IMR-90 (cell line): Measurements from ENCODE around the gene HAUS3. TPM values are rescaled to one million over a fixed set of nuclear protein-coding genes. Genes with fewer than 3 reads are reported as not detected.

Source experiments
- ATAC-seq: fragments of 200-7000 bp; cut with Tn5 transposase; 2 replicates; pipeline ENCODE4 v1.9.1; 2020; ENCODE audit warnings: low read depth, mild to moderate bottlenecking, moderate library complexity
- BruUV-seq: library from RNA; stranded (reverse); fragments of 400-500 nt; replicated peaks from 2 replicates; lab custom pipeline; 2021; lab: Mats Ljungman, UMichigan
- CTCF ChIA-PET: fragments of 300-600 bp; formaldehyde crosslinking; extraction: SDS; loops from one replicate; lab custom pipeline; 2021; ENCODE audit warnings: antibody characterized with exemption; lab: Yijun Ruan, JAX
- POLR2A ChIA-PET: fragments of 300-600 bp; sonication (Branson Sonifier 250); formaldehyde crosslinking; loops from one replicate; lab custom pipeline; 2022; ENCODE audit warnings: antibody characterized with exemption; ENCODE audit not compliant: unreplicated experiment; lab: Charles Lee
- DNase-seq: peaks from one replicate; pipeline ENCODE4 v3.0.0; 2013
- H2AFZ ChIP-seq: replicated peaks from 2 replicates; pipeline ENCODE3; 2013; ENCODE audit warnings: low read length, mild to moderate bottlenecking; ENCODE audit not compliant: poor library complexity
- H2AK5ac ChIP-seq: 2 replicates; pipeline ENCODE4 v1.6.1; 2013; ENCODE audit warnings: low read depth, low read length, inconsistent platforms
- H2AK9ac ChIP-seq: replicated peaks from 2 replicates; pipeline ENCODE3; 2013; ENCODE audit warnings: mild to moderate bottlenecking, low read depth, low read length, moderate library complexity; ENCODE audit not compliant: poor library complexity
- H2BK120ac ChIP-seq: 2 replicates; pipeline ENCODE4 v1.6.1; 2013; ENCODE audit warnings: low read depth, low read length, inconsistent platforms
- H2BK15ac ChIP-seq: 3 replicates; pipeline ENCODE4 v1.6.1; 2013; ENCODE audit warnings: low read depth, low read length, inconsistent platforms
- H2BK20ac ChIP-seq: 2 replicates; pipeline ENCODE4 v1.6.1; 2013; ENCODE audit warnings: low read depth, mild to moderate bottlenecking, inconsistent platforms, low read length, moderate library complexity
- H2BK5ac ChIP-seq: 2 replicates; pipeline ENCODE4 v1.6.1; 2013; ENCODE audit warnings: mild to moderate bottlenecking, low read depth, low read length, inconsistent platforms; ENCODE audit not compliant: poor library complexity, severe bottlenecking
- H3K14ac ChIP-seq: replicated peaks from 2 replicates; pipeline ENCODE4 v1.6.1; 2013; ENCODE audit warnings: low read depth, low read length, inconsistent platforms
- H3K18ac ChIP-seq: 2 replicates; pipeline ENCODE4 v1.6.1; 2013; ENCODE audit warnings: low read depth, low read length, control low read depth
- H3K23ac ChIP-seq: 2 replicates; pipeline ENCODE4 v1.6.1; 2013; ENCODE audit warnings: low read depth, low read length, inconsistent platforms
- H3K27ac ChIP-seq: 2 replicates; pipeline ENCODE4 v1.5.1; 2013; ENCODE audit warnings: mild to moderate bottlenecking, control low read depth, low read length; ENCODE audit not compliant: insufficient read depth
- H3K27me3 ChIP-seq: 2 replicates; pipeline ENCODE4 v1.6.1; 2013; ENCODE audit warnings: low read length; ENCODE audit not compliant: control insufficient read depth, insufficient read depth
- H3K36me3 ChIP-seq: 2 replicates; pipeline ENCODE4 v1.6.1; 2013; ENCODE audit warnings: low read length, mixed read lengths; ENCODE audit not compliant: control insufficient read depth, insufficient read depth
- H3K4ac ChIP-seq: 2 replicates; pipeline ENCODE4 v1.6.1; 2013; ENCODE audit warnings: low read depth, low read length, inconsistent platforms
- H3K4me1 ChIP-seq: 2 replicates; pipeline ENCODE4 v1.6.1; 2013; ENCODE audit warnings: low read length, mixed read lengths; ENCODE audit not compliant: control insufficient read depth, insufficient read depth
- H3K4me2 ChIP-seq: 2 replicates; pipeline ENCODE4 v1.6.1; 2013; ENCODE audit warnings: low read depth, mild to moderate bottlenecking, control low read depth, low read length, moderate library complexity
- H3K4me3 ChIP-seq: 2 replicates; pipeline ENCODE4 v1.5.1; 2013; ENCODE audit warnings: low read depth, mild to moderate bottlenecking, control low read depth, low read length, moderate library complexity; ENCODE audit not compliant: insufficient read depth
- H3K56ac ChIP-seq: 2 replicates; pipeline ENCODE4 v1.6.1; 2013; ENCODE audit warnings: low read length, inconsistent platforms; ENCODE audit not compliant: insufficient read depth; ENCODE audit errors: extremely low read depth
- H3K79me1 ChIP-seq, 2 experiments: 2 replicates each; pipeline ENCODE4 v1.6.1; 2013; ENCODE audit warnings: low read length in 2 of 2, inconsistent platforms in 1 of 2, low read depth in 1 of 2
- H3K9ac ChIP-seq: 2 replicates; pipeline ENCODE4 v1.6.1; 2013; ENCODE audit warnings: low read depth, low read length, control low read depth
- H3K9me1 ChIP-seq: 2 replicates; pipeline ENCODE4 v1.6.1; 2013; ENCODE audit warnings: low read length, inconsistent platforms; ENCODE audit not compliant: insufficient read depth
- H3K9me3 ChIP-seq: 2 replicates; pipeline ENCODE4 v1.6.1; 2013; ENCODE audit warnings: low read length; ENCODE audit not compliant: control insufficient read depth, insufficient read depth
- H4K20me1 ChIP-seq: 2 replicates; pipeline ENCODE4 v1.6.1; 2013; ENCODE audit warnings: low read length, inconsistent platforms; ENCODE audit not compliant: insufficient read depth
- H4K5ac ChIP-seq: 2 replicates; pipeline ENCODE4 v1.6.1; 2013; ENCODE audit warnings: mild to moderate bottlenecking, low read depth, low read length, control low read depth
- H4K8ac ChIP-seq, 2 experiments: 2 replicates each; pipeline ENCODE4 v1.6.1; 2013; ENCODE audit warnings: low read depth in 2 of 2, low read length in 2 of 2, control low read depth in 1 of 2, inconsistent platforms in 1 of 2
- H4K91ac ChIP-seq: 2 replicates; pipeline ENCODE4 v1.6.1; 2013; ENCODE audit warnings: low read depth, low read length, inconsistent platforms; ENCODE audit not compliant: insufficient read depth
- BHLHE40 ChIP-seq: fragments of 150-350 bp; IDR thresholded peaks from 2 replicates; pipeline ENCODE4 v1.6.1; 2016; ENCODE audit warnings: mild to moderate bottlenecking, low read depth, low read length
- CEBPB ChIP-seq: IDR thresholded peaks from 2 replicates; pipeline ENCODE4 v1.6.1; 2012; ENCODE audit warnings: low read depth, low read length, improper control_type of control experiment
- CHD1 ChIP-seq: IDR thresholded peaks from 2 replicates; pipeline ENCODE4 v1.6.1; 2012; ENCODE audit warnings: low read depth, low read length, improper control_type of control experiment
- FOS ChIP-seq: fragments of 150-350 bp; IDR thresholded peaks from 2 replicates; pipeline ENCODE4 v1.6.1; 2016; ENCODE audit warnings: low read depth, low read length
- MAZ ChIP-seq: IDR thresholded peaks from 2 replicates; pipeline ENCODE4 v1.6.1; 2012; ENCODE audit warnings: low read depth, mild to moderate bottlenecking, low read length, improper control_type of control experiment, moderate library complexity, borderline replicate concordance
- MXI1 ChIP-seq: IDR thresholded peaks from 2 replicates; pipeline ENCODE4 v1.6.1; 2012; ENCODE audit warnings: low read depth, mild to moderate bottlenecking, low read length, moderate library complexity, borderline replicate concordance
- NFE2L2 ChIP-seq: fragments of 150-350 bp; IDR thresholded peaks from 2 replicates; pipeline ENCODE4 v1.6.1; 2016; ENCODE audit warnings: low read depth, mild to moderate bottlenecking, low read length
- RAD21 ChIP-seq: IDR thresholded peaks from 2 replicates; pipeline ENCODE4 v1.6.1; 2012; ENCODE audit warnings: low read length, improper control_type of control experiment
- RFX5 ChIP-seq: IDR thresholded peaks from 2 replicates; pipeline ENCODE4 v1.8.0; 2012; ENCODE audit warnings: low read depth, mild to moderate bottlenecking, low read length, moderate library complexity
- SMC3 ChIP-seq: fragments of 150-350 bp; IDR thresholded peaks from 2 replicates; pipeline ENCODE4 v1.6.1; 2016; ENCODE audit warnings: low read depth, mild to moderate bottlenecking, antibody characterized with exemption, low read length, moderate library complexity
- USF2 ChIP-seq: fragments of 150-350 bp; IDR thresholded peaks from 2 replicates; pipeline ENCODE4 v1.6.1; 2017; ENCODE audit warnings: mild to moderate bottlenecking, antibody characterized with exemption, low read length, low read depth
- WGBS, 2 experiments: methylation state at CpG; one replicate each; pipeline versions ENCODE4 v1.1.5 to v1.1.7; 2013; ENCODE audit warnings: missing lambda C conversion rate in 2 of 2; ENCODE audit not compliant: insufficient read length in 1 of 2; ENCODE audit errors: extremely low coverage in 2 of 2; 5-methylcytosine and 5-hydroxymethylcytosine counted together
- dilution Hi-C: fragments of 300-500 bp; cut with HindIII; formaldehyde crosslinking; loops from one replicate; pipeline ENCODE4 v1.14.3; 2018; ENCODE audit warnings: low sequenced_read_pairs; ENCODE audit not compliant: unreplicated experiment
- in situ Hi-C: fragments of 300-500 bp; cut with MboI; formaldehyde crosslinking; loops from 3 replicates; pipeline ENCODE4 v1.14.3; 2019; ENCODE audit warnings: low sequenced_read_pairs, inconsistent platforms, mixed read lengths
- intact Hi-C: fragments of 100-400 bp; cut with micrococcal nuclease; formaldehyde crosslinking; loops from 2 replicates; pipeline ENCODE4 v1.10.0; 2022
- polyA plus RNA-seq, 3 experiments: library from polyadenylated mRNA; depleted of rRNA; stranded (reverse); fragments of >200 nt; gene quantifications; 2 replicates each; pipeline ENCODE4 v1.2.3, GENCODE V29; 2012; ENCODE audit warnings: low replicate concordance in 1 of 3
- total RNA-seq: library from RNA; depleted of rRNA; stranded (reverse); fragments of >200 nt; gene quantifications from 2 replicates; pipeline ENCODE4 v1.2.3, GENCODE V29; 2012
- TF ChIP-seq, protein P1 (sequence below): fragments of 150-350 bp; IDR thresholded peaks from 2 replicates; pipeline ENCODE4 v1.6.1; 2016; ENCODE audit warnings: low read depth, mild to moderate bottlenecking, low read length, moderate library complexity, borderline replicate concordance

HAUS3 gene
- total and polyA plus RNA-seq, 2 of the 4 experiments (the other 2 are of a cell fraction) = 4.3 to 4.8 TPM

- no peaks in the 10 kb centered on the region for H3K9me1 ChIP-seq
- H2AK9ac ChIP-seq = no peak overlapping the region
- H3K36me3 ChIP-seq = peaks cover 5% of the 10 kb centered on the region
- no peaks in the 10 kb centered on the region for H3K9me3 ChIP-seq
- WGBS, 2 experiments = no CpG with 5 or more reads among the region's 3 CpGs
- H2AK5ac ChIP-seq = no peak overlapping the region
- H3K79me1 ChIP-seq = peaks cover 13 to 24% of the 10 kb centered on the region in 2 experiments
- in situ Hi-C loops = no loop called here
- H4K91ac ChIP-seq = no peak overlapping the region
- H4K8ac ChIP-seq = no peak overlapping the region; a peak in 1 of 4 replicates
- H3K4me3 ChIP-seq = no peak overlapping the region
- dilution Hi-C loops = no loop called here
- H3K4me2 ChIP-seq = no peak overlapping the region
- H3K4me1 ChIP-seq = peaks cover 3% of the 10 kb centered on the region; the same call in 1 of the 2 replicates
- H2BK15ac ChIP-seq = no peak overlapping the region
- H2BK120ac ChIP-seq = no peak overlapping the region
- DNase-seq = no peak
- CTCF ChIA-PET = no interaction called here
- H3K4ac ChIP-seq = no peak overlapping the region
- no peak overlapping the region for H2BK5ac ChIP-seq
- no peak for ATAC-seq
- no peak overlapping the region; the same call in 1 of the 2 replicates for H3K9ac ChIP-seq
- intact Hi-C loops = no loop called here
- H3K23ac ChIP-seq = peak overlapping the region; percentile 76; the same call in 1 of the 2 replicates
- POLR2A ChIA-PET = no interaction called here
- no peak overlapping the region for H3K27ac ChIP-seq
- H3K14ac ChIP-seq = no peak overlapping the region
- H3K56ac ChIP-seq = no peak overlapping the region
- no TSS peak for BruUV-seq
- no peaks in the 10 kb centered on the region for H3K27me3 ChIP-seq
- TF ChIP-seq CHD1 = no peak
- TF ChIP-seq MXI1 = no peak
- TF ChIP-seq, protein P1, sequence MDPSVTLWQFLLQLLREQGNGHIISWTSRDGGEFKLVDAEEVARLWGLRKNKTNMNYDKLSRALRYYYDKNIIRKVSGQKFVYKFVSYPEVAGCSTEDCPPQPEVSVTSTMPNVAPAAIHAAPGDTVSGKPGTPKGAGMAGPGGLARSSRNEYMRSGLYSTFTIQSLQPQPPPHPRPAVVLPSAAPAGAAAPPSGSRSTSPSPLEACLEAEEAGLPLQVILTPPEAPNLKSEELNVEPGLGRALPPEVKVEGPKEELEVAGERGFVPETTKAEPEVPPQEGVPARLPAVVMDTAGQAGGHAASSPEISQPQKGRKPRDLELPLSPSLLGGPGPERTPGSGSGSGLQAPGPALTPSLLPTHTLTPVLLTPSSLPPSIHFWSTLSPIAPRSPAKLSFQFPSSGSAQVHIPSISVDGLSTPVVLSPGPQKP = no peak
- TF ChIP-seq RAD21 = no peak
- TF ChIP-seq CEBPB = no peak
- no peak for TF ChIP-seq FOS
- no peak for TF ChIP-seq USF2
- TF ChIP-seq SMC3 = no peak
- no peak for TF ChIP-seq RFX5
- no peak for TF ChIP-seq NFE2L2
- no peak for TF ChIP-seq MAZ
- TF ChIP-seq BHLHE40 = no peak
- no peak overlapping the region for H3K18ac ChIP-seq
- no peak overlapping the region for H2BK20ac ChIP-seq
- H4K20me1 ChIP-seq = peaks cover 6% of the 10 kb centered on the region
- no peak overlapping the region for H4K5ac ChIP-seq
- no peak overlapping the region for H2AFZ ChIP-seq
Observed at GRCh38 chr4:2236944-2237666, 4.8 kb downstream of the HAUS3 start.
